SU-DHL-6 (cell line): ENCODE results near the gene PRDM1.

Source experiments
- H2AFZ ChIP-seq: fragments of 200-600 bp; sonication (generic); 2 replicates; pipeline ENCODE4 v1.6.1; 2014; ENCODE audit warnings: low read depth, mild to moderate bottlenecking, moderate library complexity, mixed read lengths, antibody characterized with exemption, low read length; ENCODE audit not compliant: severe bottlenecking
- H3F3A ChIP-seq: fragments of 200-600 bp; shearing (Covaris generic); 2 replicates; pipeline ENCODE4 v1.6.0; 2016; ENCODE audit warnings: antibody characterized with exemption, mild to moderate bottlenecking; ENCODE audit not compliant: insufficient read depth
- H3K27ac ChIP-seq: fragments of 200-600 bp; sonication (generic); 2 replicates; pipeline ENCODE4 v1.5.1; 2016; ENCODE audit warnings: low read depth, mild to moderate bottlenecking, low read length, moderate library complexity, mixed read lengths
- H3K27me3 ChIP-seq: fragments of 200-600 bp; sonication (generic), shearing (Covaris generic); 2 replicates; pipeline ENCODE4 v1.6.0; 2014; ENCODE audit warnings: mild to moderate bottlenecking, low read length
- H3K36me3 ChIP-seq: fragments of 200-600 bp; sonication (generic); 2 replicates; pipeline ENCODE4 v1.6.1; 2014; ENCODE audit warnings: mild to moderate bottlenecking, low read length, mixed read lengths
- H3K4me2 ChIP-seq: fragments of 300-600, 200-600 bp; shearing (Covaris generic), sonication (generic); 2 replicates; pipeline ENCODE4 v1.6.0; 2014; ENCODE audit warnings: low read length, low read depth, mild to moderate bottlenecking; ENCODE audit not compliant: poor library complexity, severe bottlenecking
- H3K4me3 ChIP-seq: fragments of 200-600 bp; sonication (generic); 2 replicates; pipeline ENCODE4 v1.5.1; 2014; ENCODE audit warnings: antibody characterized with exemption, low read length, mild to moderate bottlenecking, mixed read lengths; ENCODE audit not compliant: insufficient read depth, poor library complexity, severe bottlenecking
- H3K79me2 ChIP-seq: fragments of 200-600 bp; sonication (generic); 2 replicates; pipeline ENCODE4 v1.6.1; 2014; ENCODE audit warnings: mild to moderate bottlenecking, low read length, moderate library complexity; ENCODE audit not compliant: insufficient read depth
- H3K9ac ChIP-seq: fragments of 200-600 bp; sonication (generic); 2 replicates; pipeline ENCODE4 v1.7.0; 2014; ENCODE audit warnings: mild to moderate bottlenecking, low read length
- H3K9me2 ChIP-seq: fragments of 200-600 bp; sonication (generic); replicated peaks from 2 replicates; pipeline ENCODE4 v1.6.1; 2014; ENCODE audit warnings: low read length; ENCODE audit not compliant: insufficient read depth
- H3K9me3 ChIP-seq: fragments of 200-600 bp; sonication (generic); 2 replicates; pipeline ENCODE4 v1.6.1; 2014; ENCODE audit warnings: low read length, mixed read lengths; ENCODE audit not compliant: insufficient read depth
- H4K20me1 ChIP-seq: fragments of 200-600 bp; sonication (generic); 2 replicates; pipeline ENCODE4 v1.6.1; 2014; ENCODE audit warnings: low read depth, mild to moderate bottlenecking, antibody characterized with exemption, low read length, moderate library complexity, mixed read lengths
- CTCF ChIP-seq: fragments of 200-600 bp; sonication (generic); IDR thresholded peaks from one replicate; pipeline ENCODE4 v1.5.1; 2017; ENCODE audit warnings: antibody characterized with exemption, mild to moderate bottlenecking, low read length, moderate library complexity; ENCODE audit not compliant: insufficient read depth, poor library complexity, severe bottlenecking
- EZH2phosphoT487 ChIP-seq: fragments of 200-600 bp; sonication (generic), shearing (Covaris generic); conservative IDR thresholded peaks from 2 replicates; pipeline ENCODE4 v1.6.1; 2018; ENCODE audit warnings: mild to moderate bottlenecking, antibody characterized with exemption, low read length, moderate library complexity, mixed read lengths

Gene PRDM1

GRCh38 chr6:106113256-106113959 is 27.3 kb downstream of the PRDM1 start:
- no peaks in the 10 kb centered on the region for H3K9me3 ChIP-seq
- no peaks in the 10 kb centered on the region for H3F3A ChIP-seq
- no peaks in the 10 kb centered on the region for H4K20me1 ChIP-seq
- H3K27me3 ChIP-seq = no peaks in the 10 kb centered on the region
- no peak overlapping the region for H3K4me3 ChIP-seq
- no peaks in the 10 kb centered on the region for H3K79me2 ChIP-seq
- H3K9ac ChIP-seq = no peak overlapping the region
- H3K36me3 ChIP-seq = no peaks in the 10 kb centered on the region
- TF ChIP-seq CTCF (no peak), EZH2phosphoT487 (no peak)
- H2AFZ ChIP-seq = no peak overlapping the region
- H3K27ac ChIP-seq = no peak overlapping the region
- H3K9me2 ChIP-seq = no peaks in the 10 kb centered on the region
- no peak overlapping the region for H3K4me2 ChIP-seq

GRCh38 chr6:106114492-106114891 is 28.4 kb downstream of the PRDM1 start:
- Histone ChIP-seq H2AFZ (no peak overlapping the region), H3K9ac (no peak overlapping the region), H3K79me2 (no peaks in the 10 kb centered on the region)

GRCh38 chr6:106115286-106115685 is 29.1 kb downstream of the PRDM1 start:
- no peaks in the 10 kb centered on the region for H3K9me2 ChIP-seq
- no peaks in the 10 kb centered on the region for H3K36me3 ChIP-seq
- H3K4me3 ChIP-seq = no peak overlapping the region
- TF ChIP-seq EZH2phosphoT487 = no peak
- H4K20me1 ChIP-seq = no peaks in the 10 kb centered on the region
- H3K9ac ChIP-seq = no peak overlapping the region
- H2AFZ ChIP-seq = no peak overlapping the region
- no peak overlapping the region for H3K27ac ChIP-seq
- no peaks in the 10 kb centered on the region for H3F3A ChIP-seq
- no peak overlapping the region for H3K4me2 ChIP-seq
- H3K27me3 ChIP-seq = no peaks in the 10 kb centered on the region
- H3K9me3 ChIP-seq = no peaks in the 10 kb centered on the region
- H3K79me2 ChIP-seq = no peaks in the 10 kb centered on the region

More at GRCh38 chr6:106114492-106114891, 28.4 kb downstream of the PRDM1 start:
- Histone ChIP-seq H3K27ac (no peak overlapping the region), H3K4me3 (no peak overlapping the region), H3K9me3 (no peaks in the 10 kb centered on the region), H3F3A (no peaks in the 10 kb centered on the region), H3K4me2 (no peak overlapping the region), H4K20me1 (no peaks in the 10 kb centered on the region), H3K9me2 (no peaks in the 10 kb centered on the region), H3K27me3 (no peaks in the 10 kb centered on the region), H3K36me3 (no peaks in the 10 kb centered on the region)
- no peak for TF ChIP-seq EZH2phosphoT487
- TF ChIP-seq CTCF = no peak

- H4K20me1 ChIP-seq = no peaks in the 10 kb centered on the region
- H3K4me3 ChIP-seq = no peak overlapping the region
- H3F3A ChIP-seq = no peaks in the 10 kb centered on the region
- H3K79me2 ChIP-seq = no peaks in the 10 kb centered on the region
- H3K4me2 ChIP-seq = no peak overlapping the region
- TF ChIP-seq CTCF (no peak), EZH2phosphoT487 (no peak)
- H3K9ac ChIP-seq = no peak overlapping the region
- no peaks in the 10 kb centered on the region for H3K9me3 ChIP-seq
- H3K27me3 ChIP-seq = no peaks in the 10 kb centered on the region
- H3K27ac ChIP-seq = no peak overlapping the region
- no peak overlapping the region for H2AFZ ChIP-seq
- H3K9me2 ChIP-seq = no peaks in the 10 kb centered on the region
- H3K36me3 ChIP-seq = no peaks in the 10 kb centered on the region
Measured at GRCh38 chr6:106116125-106116832, 30.1 kb downstream of the PRDM1 start.
